ENCODE results near the gene RERE.

RERE gene

GRCh38 chr1:8565802-8566201 lies 251.6 kb downstream of the RERE start:
- no peak for DNase-seq

- no peak for DNase-seq
Observed at GRCh38 chr1:8563944-8564537, 253.4 kb downstream of the RERE start.

GRCh38 chr1:8562881-8563865 lies 254.3 kb downstream of the RERE start:
- no peak for DNase-seq

- no peak for DNase-seq
Observed at GRCh38 chr1:8562222-8562621, 255.2 kb downstream of the RERE start.

GRCh38 chr1:8560611-8561544 lies 256.6 kb downstream of the RERE start:
- no peak for DNase-seq

GRCh38 chr1:8560035-8560434 lies 257.4 kb downstream of the RERE start:
- DNase-seq = no peak

- no peak for DNase-seq
Observed at GRCh38 chr1:8555582-8555981, 261.9 kb downstream of the RERE start.

- no peak for DNase-seq
Observed at GRCh38 chr1:8554956-8555534, 262.4 kb downstream of the RERE start.

- DNase-seq = no peak
Observed at GRCh38 chr1:8552820-8553397, 264.5 kb downstream of the RERE start.

- no peak for DNase-seq
Observed at GRCh38 chr1:8551613-8552489, 265.6 kb downstream of the RERE start.

- DNase-seq = no peak
Observed at GRCh38 chr1:8551057-8551456, 266.4 kb downstream of the RERE start.

GRCh38 chr1:8547791-8548190 lies 269.6 kb downstream of the RERE start:
- no peak for DNase-seq

- no peak for DNase-seq
Observed at GRCh38 chr1:8545078-8545477, 272.4 kb downstream of the RERE start.

GRCh38 chr1:8544644-8545043 lies 272.8 kb downstream of the RERE start:
- no peak for DNase-seq

GRCh38 chr1:8543965-8544364 lies 273.5 kb downstream of the RERE start:
- DNase-seq = no peak

- DNase-seq = no peak
Observed at GRCh38 chr1:8541961-8542521, 275.4 kb downstream of the RERE start.

- DNase-seq = no peak
Observed at GRCh38 chr1:8540971-8541370, 276.5 kb downstream of the RERE start.

GRCh38 chr1:8540261-8540941 lies 277.0 kb downstream of the RERE start:
- DNase-seq = no peak

- no peak for DNase-seq
Observed at GRCh38 chr1:8539683-8540082, 277.8 kb downstream of the RERE start.

GRCh38 chr1:8538502-8538901 lies 278.9 kb downstream of the RERE start:
- no peak for DNase-seq

Measured in cortex of kidney (tissue), 1 donor.